BE2C (cell line): ENCODE measurements around the gene OSMR.

Source experiments
- DNase-seq: peaks from one replicate; pipeline ENCODE4 v3.0.0-alpha.2; 2020
- H3K27me3 ChIP-seq: fragments of 250-450 bp; sonication (Bioruptor Pico); 2 replicates; pipeline ENCODE4 v1.5.1; 2020; ENCODE audit warnings: mild to moderate bottlenecking
- H3K36me3 ChIP-seq: fragments of 250-450 bp; sonication (Bioruptor Pico); 2 replicates; pipeline ENCODE4 v1.5.1; 2020; ENCODE audit warnings: mild to moderate bottlenecking
- H3K4me1 ChIP-seq: fragments of 250-450 bp; sonication (Bioruptor Pico); 2 replicates; pipeline ENCODE4 v1.5.1; 2020
- H3K4me3 ChIP-seq: 2 replicates; pipeline ENCODE4 v1.5.1; 2011; ENCODE audit warnings: low read depth, low read length
- H3K9me3 ChIP-seq: fragments of 250-450 bp; sonication (Bioruptor Pico); 2 replicates; pipeline ENCODE4 v1.5.1; 2020
- TF ChIP-seq, protein P1 (sequence below): IDR thresholded peaks from 2 replicates; pipeline ENCODE4 v1.5.1; 2012; ENCODE audit warnings: mild to moderate bottlenecking, low read depth, low read length

The OSMR gene

DNA sequence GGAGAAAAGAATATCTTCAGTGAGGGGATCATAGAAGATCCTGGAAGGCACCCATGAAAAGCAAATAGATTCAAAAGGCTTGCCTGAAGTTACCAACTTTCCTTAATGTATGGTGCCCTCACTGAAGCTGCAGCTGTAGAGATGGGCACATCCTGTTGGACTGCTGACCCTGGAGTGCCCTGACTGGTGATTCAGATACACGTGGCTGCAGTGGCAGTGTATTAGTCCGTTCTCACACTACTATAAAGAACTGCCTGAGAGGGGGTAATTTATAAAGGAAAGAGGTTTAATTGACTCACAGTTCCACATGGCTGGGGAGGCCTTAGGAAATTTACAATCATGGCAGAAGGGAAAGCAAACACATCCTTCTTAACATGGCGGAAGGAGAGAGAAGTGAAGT lies 80.3 kb downstream of the OSMR start:
- Histone ChIP-seq H3K4me1 (no peaks in the 10 kb centered on the region), H3K27me3 (no peaks in the 10 kb centered on the region; the same call in none of the 2 replicates), H3K36me3 (no peaks in the 10 kb centered on the region), H3K9me3 (no peaks in the 10 kb centered on the region), H3K4me3 (no peak overlapping the region)
- DNase-seq, result no peak
- TF ChIP-seq, protein P1, sequence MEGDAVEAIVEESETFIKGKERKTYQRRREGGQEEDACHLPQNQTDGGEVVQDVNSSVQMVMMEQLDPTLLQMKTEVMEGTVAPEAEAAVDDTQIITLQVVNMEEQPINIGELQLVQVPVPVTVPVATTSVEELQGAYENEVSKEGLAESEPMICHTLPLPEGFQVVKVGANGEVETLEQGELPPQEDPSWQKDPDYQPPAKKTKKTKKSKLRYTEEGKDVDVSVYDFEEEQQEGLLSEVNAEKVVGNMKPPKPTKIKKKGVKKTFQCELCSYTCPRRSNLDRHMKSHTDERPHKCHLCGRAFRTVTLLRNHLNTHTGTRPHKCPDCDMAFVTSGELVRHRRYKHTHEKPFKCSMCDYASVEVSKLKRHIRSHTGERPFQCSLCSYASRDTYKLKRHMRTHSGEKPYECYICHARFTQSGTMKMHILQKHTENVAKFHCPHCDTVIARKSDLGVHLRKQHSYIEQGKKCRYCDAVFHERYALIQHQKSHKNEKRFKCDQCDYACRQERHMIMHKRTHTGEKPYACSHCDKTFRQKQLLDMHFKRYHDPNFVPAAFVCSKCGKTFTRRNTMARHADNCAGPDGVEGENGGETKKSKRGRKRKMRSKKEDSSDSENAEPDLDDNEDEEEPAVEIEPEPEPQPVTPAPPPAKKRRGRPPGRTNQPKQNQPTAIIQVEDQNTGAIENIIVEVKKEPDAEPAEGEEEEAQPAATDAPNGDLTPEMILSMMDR, result no peak

DNA sequence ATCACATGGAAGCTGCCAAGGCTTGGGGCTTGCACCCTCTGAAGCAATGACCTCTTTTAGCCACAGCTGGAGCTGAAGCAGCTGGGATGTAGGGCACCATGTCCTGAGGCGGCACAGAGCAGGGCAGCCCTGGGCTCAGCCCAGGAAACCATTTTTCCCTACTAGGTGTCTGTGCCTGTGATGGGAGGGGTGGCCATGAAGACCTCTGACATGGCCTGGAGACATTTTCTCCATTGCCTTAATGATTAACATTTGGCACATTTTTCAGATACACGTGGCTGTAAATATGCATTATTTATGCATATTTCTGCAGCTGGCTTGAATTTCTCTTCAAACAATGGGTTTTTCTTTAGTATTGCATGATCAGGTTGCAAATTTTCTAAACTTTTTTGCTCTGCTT lies 81.7 kb downstream of the OSMR start:
- TF ChIP-seq, protein P1, result no peak

DNA sequence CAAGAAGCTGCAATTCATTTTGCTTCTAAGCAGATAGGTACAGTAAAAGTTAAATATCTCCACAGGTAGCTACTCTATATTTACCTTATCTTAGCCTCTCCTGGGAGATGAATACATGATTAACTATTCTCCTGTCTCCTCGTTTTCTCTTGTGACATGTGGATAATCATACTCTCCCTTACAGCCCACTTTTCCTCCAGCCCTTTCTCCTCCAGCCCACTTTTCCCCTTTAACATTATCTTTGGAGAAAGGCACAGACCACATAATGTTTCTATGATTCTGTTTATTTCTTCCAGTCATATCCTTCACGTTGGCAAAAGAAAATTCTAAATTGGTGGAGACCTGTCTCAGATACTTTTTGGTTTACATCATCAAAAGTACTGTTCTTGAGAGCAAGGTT lies 84.0 kb downstream of the OSMR start:
- H3K36me3 ChIP-seq, result no peaks in the 10 kb centered on the region
- H3K27me3 ChIP-seq, result no peaks in the 10 kb centered on the region
- no peak for DNase-seq
- H3K9me3 ChIP-seq, result no peaks in the 10 kb centered on the region
- TF ChIP-seq, protein P1, result no peak
- H3K4me3 ChIP-seq, result no peak overlapping the region
- H3K4me1 ChIP-seq, result no peaks in the 10 kb centered on the region; the same call in 1 of the 2 replicates

More for the DNA sequence above, 81.7 kb downstream of the OSMR start:
- Histone ChIP-seq H3K9me3 (no peaks in the 10 kb centered on the region), H3K4me3 (no peak overlapping the region), H3K27me3 (no peaks in the 10 kb centered on the region; the same call in none of the 2 replicates), H3K4me1 (no peaks in the 10 kb centered on the region; the same call in 1 of the 2 replicates), H3K36me3 (no peaks in the 10 kb centered on the region)
- DNase-seq, result no peak

DNA sequence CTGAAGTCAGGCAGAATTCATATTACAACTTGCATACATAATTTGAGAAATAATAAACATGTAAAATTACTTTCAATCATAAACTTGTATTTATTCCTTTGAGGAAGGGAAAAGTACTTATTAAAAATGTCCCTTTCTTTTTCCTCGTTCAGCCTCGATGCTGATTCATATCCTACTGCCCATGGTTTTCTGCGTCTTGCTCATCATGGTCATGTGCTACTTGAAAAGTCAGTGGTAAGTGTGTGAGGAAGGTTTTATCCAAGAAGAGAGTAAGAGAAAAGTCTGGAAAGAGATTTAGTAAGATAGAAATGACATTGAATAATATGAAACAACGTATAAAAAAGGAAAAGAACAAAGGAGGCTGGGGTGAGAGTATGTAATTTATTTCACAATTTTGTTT lies 85.9 kb downstream of the OSMR start:
- Histone ChIP-seq H3K4me1 (no peaks in the 10 kb centered on the region; the same call in 1 of the 2 replicates), H3K4me3 (no peak overlapping the region), H3K36me3 (no peaks in the 10 kb centered on the region), H3K9me3 (no peaks in the 10 kb centered on the region), H3K27me3 (no peaks in the 10 kb centered on the region)
- no peak for DNase-seq
- TF ChIP-seq, protein P1, result no peak

DNA sequence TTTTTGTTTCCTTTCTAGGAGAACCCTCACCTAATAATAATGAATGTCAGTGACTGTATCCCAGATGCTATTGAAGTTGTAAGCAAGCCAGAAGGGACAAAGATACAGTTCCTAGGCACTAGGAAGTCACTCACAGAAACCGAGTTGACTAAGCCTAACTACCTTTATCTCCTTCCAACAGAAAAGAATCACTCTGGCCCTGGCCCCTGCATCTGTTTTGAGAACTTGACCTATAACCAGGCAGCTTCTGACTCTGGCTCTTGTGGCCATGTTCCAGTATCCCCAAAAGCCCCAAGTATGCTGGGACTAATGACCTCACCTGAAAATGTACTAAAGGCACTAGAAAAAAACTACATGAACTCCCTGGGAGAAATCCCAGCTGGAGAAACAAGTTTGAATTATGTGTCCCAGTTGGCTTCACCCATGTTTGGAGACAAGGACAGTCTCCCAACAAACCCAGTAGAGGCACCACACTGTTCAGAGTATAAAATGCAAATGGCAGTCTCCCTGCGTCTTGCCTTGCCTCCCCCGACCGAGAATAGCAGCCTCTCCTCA lies 87.1 kb downstream of the OSMR start:
- no peaks in the 10 kb centered on the region for H3K9me3 ChIP-seq
- no peaks in the 10 kb centered on the region; the same call in 1 of the 2 replicates for H3K4me1 ChIP-seq
- H3K36me3 ChIP-seq, result no peaks in the 10 kb centered on the region
- H3K4me3 ChIP-seq, result no peak overlapping the region
- H3K27me3 ChIP-seq, result no peaks in the 10 kb centered on the region
- TF ChIP-seq, protein P1, result no peak
- no peak for DNase-seq

DNA sequence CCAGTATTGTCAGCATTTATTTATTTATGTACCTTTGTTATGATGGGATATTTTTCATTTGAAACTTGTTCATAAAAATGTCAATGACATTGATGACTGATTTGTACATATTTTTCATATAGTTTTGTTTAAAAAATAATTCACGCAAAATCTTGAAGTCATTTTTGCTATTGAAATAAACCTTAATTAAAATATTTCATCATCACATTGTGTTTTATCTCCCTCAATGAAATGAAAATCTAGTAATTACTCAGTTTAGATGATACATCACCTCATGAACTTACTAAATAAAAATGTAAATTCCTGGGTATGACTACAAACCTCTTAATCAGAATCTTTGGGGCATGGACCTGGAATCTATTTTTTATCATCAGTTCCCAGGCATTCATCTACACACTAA lies 89.6 kb downstream of the OSMR start:
- no peaks in the 10 kb centered on the region for H3K27me3 ChIP-seq
- H3K4me3 ChIP-seq, result no peak overlapping the region
- no peaks in the 10 kb centered on the region; the same call in 1 of the 2 replicates for H3K4me1 ChIP-seq
- no peak for DNase-seq
- H3K36me3 ChIP-seq, result no peaks in the 10 kb centered on the region
- TF ChIP-seq, protein P1, result no peak
- no peaks in the 10 kb centered on the region for H3K9me3 ChIP-seq
